ENCODE measurements around the gene COASY.
"Not testable (repeated sequence)": the region's sequence is repeated elsewhere in the genome, so short reads cannot be mapped to it uniquely, and the experiment has no call there.

COASY gene

DNA sequence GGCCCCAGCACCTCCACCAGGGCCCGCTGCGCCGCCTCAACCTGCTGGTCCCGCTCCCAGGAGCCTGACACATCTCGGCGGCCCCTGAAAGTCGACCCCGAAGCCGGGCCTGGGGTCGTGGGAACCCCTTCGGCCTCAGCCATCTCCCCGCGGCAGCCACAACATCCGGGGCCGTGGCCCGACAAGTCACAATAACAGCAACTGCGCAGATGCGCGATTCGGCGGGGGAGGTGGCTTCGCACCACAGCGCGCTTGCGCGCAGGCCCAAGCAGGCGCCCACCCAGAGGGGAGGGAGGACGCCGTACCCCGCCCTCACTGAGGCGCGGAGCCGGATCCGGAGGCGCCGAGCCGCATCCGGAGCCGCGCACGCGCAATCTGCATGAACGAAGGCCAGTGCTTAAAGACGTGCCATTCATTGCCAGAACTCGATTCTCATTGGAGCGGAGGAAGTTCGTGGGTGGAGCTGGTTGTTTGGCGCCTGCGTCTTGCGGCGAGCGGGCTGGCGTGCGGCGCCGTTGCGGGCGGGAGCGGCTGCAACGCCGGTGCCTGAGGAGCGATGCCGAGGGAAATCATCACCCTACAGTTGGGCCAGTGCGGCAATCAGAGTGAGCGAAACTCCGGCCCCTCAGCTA, 47.4 kb downstream of the COASY start, which contains the start of the genes RETREG3 and TUBG1:
TSS of gene RETREG3 (minus strand) at position 193 of the 632 bp plus-strand sequence. CDS start at position 143, 50 bp downstream.
TSS of gene TUBG1 (plus strand) at position 502 of the 632 bp plus-strand sequence. CDS start at position 557, 55 bp downstream.
- peak; percentile 61 for TF ChIP-seq CTCF (IDR thresholded peaks at IDR 0.05; ENCODE audit: low read depth, low read length)
- in situ Hi-C loops (cut with HindIII; ENCODE audit: low sequenced_read_pairs) = no loop called here
- peak; percentile 100 for DNase-seq (ENCODE audit: low read depth, low spot score)
- H3K4me3 ChIP-seq (ENCODE audit: low read depth, low read length) = peak within 1 kb of the TSS; percentile 93

GRCh38 chr17:42609814-42610801, 48.2 kb downstream of the COASY start:
- DNase-seq (ENCODE audit: low read depth, low spot score); in situ Hi-C loops (cut with HindIII; ENCODE audit: low sequenced_read_pairs): not testable (repeated sequence)

DNA sequence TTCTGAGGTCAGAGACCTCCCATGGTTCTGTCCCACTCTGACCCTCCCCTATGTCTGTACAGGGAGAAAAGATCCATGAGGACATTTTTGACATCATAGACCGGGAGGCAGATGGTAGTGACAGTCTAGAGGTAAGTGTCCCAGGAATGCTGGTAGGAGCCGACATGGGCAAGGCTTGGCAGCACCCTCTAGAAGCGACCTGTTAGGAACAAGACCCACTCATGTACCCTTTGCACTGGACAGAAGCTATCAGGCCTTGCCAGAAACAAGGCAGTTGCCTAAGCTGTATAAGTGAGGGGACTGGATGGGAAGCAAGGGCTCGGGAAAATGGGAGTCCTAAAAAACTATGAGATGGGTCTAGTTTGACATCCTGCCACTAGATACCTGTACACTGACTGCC, 50.1 kb downstream of the COASY start:
- TF ChIP-seq CTCF (IDR thresholded peaks at IDR 0.05; ENCODE audit: low read depth, low read length) = no peak
- no peak overlapping the region for H3K4me3 ChIP-seq (ENCODE audit: low read depth, low read length)
- DNase-seq (ENCODE audit: low read depth, low spot score) = no peak
- in situ Hi-C loops (cut with HindIII; ENCODE audit: low sequenced_read_pairs) = no loop called here

More at GRCh38 chr17:42609814-42610801, 48.2 kb downstream of the COASY start:
- H3K4me3 ChIP-seq (ENCODE audit: low read depth, low read length) = peak overlapping the region; percentile 77

DNA sequence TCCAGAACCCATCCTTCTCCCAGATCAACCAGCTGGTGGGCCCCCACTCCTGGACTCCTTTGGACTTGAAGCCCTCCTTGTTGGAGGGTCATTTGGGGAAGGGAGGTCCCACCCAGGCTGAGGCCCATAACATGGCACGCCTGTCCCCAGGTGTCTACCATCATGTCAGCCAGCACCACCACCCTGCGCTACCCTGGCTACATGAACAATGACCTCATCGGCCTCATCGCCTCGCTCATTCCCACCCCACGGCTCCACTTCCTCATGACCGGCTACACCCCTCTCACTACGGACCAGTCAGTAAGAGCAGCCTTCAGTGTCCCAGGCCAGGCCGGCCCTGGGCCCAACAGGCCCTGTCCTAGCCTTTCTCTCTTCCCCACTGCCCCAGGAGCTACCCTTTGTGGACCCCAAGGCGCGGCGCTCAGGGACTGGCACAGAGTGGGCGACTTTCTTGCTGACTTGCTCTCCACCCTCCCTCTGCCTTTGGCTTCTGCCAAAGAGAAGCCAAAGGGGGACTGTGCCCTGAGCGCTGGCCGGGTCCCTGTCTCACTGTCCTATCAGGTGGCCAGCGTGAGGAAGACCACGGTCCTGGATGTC, 51.8 kb downstream of the COASY start:
- in situ Hi-C loops (cut with HindIII; ENCODE audit: low sequenced_read_pairs) = no loop called here
- no peak for TF ChIP-seq CTCF (IDR thresholded peaks at IDR 0.05; ENCODE audit: low read depth, low read length)
- no peak for DNase-seq (ENCODE audit: low read depth, low spot score)
- no peak overlapping the region for H3K4me3 ChIP-seq (ENCODE audit: low read depth, low read length)
